ENCODE results near the gene MYOF.
"Not testable (repeated sequence)": the region's sequence is repeated elsewhere in the genome, so short reads cannot be mapped to it uniquely, and the experiment has no call there.

Gene MYOF

DNA sequence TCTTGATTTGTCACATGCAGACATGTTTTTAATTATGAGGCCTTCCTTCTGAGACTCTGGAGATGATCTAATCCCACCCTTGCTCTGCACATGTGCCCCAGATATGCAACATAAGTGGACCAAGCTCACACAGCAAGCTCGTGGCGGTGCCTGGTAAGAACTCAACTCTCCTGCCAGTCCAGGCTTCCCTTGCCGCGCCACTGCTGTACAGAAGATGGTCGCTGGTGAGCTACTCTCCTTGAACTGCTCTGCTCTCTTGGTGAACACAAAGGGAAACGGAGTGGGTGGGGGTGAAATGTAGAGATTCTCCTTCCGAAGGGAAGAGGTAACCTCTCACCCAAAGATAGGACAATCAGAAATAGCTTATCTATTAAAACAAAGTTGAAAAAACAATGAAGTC, 25.7 kb downstream of the MYOF start:
- DNase-seq = no peak

DNA sequence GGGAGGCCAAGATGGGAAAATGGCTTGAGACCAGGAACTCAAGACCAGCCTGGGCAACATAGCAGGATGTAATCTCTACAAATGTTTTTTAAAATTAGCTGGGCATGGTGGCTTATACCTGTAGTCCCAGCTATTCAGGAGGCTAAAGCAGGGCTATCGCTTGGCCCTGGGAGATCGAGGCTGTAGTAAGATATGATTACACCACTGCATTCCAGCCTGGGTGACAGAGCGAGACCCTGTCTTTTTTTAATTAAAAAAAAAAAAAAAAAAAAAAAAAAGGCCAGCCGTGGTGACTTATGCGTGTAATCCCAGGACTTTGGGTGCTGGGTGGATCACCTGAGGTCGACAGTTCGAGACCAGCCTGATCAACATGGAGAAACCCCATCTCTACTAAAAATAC, 27.4 kb downstream of the MYOF start:
- no peak for DNase-seq

- DNase-seq = no peak
Observed at GRCh38 chr10:93454146-93454545, 28.0 kb downstream of the MYOF start.

DNA sequence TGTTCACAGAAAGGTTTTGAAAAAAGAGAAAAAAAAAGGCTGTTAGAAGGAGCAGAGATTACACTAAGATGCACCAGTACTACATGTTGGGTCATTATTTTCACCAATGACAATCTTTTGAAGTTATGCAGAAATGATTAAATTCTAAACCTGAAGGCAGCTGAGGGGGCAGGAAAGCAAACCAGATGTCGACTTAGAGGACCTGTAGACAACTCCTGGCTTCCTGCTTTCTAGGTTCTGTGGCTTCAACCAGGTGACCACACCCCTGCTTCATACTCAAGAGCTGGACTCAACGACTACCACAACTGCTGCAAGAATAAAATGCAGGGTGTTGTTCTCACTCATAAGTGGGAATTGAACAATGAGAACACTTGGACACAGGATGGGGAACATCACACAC, 30.0 kb downstream of the MYOF start:
- DNase-seq = peak; percentile 42

- DNase-seq = no peak
Observed at GRCh38 chr10:93451244-93451947, 30.7 kb downstream of the MYOF start.

- DNase-seq = no peak
Observed at GRCh38 chr10:93447970-93448369, 34.2 kb downstream of the MYOF start.

GRCh38 chr10:93447019-93447418, 35.1 kb downstream of the MYOF start:
- DNase-seq = no peak

- no peak for DNase-seq
Observed at GRCh38 chr10:93445978-93446720, 36.0 kb downstream of the MYOF start.

GRCh38 chr10:93445097-93445960, 36.8 kb downstream of the MYOF start:
- DNase-seq = no peak

DNA sequence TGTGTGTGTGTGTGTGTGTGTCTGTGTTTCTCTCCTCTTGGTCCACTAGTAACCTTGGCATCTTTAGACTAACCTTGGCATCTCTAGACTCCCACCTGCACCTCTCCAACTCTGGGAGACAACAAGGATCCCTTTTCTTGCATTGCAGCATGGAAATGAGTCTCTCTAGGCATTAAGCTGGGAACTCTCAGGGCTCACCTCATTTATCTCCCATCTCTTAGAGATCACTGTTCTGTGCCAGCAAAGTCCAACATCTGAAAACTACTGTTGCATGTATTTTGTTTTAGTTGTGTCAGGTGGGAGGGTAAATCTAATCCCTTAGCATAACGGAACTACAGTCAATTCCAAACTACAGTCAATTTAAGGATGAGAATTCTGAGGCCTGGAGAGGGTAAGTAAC, 38.7 kb downstream of the MYOF start:
- DNase-seq = no peak

GRCh38 chr10:93442721-93443120, 39.4 kb downstream of the MYOF start:
- DNase-seq = not testable (repeated sequence)

DNA sequence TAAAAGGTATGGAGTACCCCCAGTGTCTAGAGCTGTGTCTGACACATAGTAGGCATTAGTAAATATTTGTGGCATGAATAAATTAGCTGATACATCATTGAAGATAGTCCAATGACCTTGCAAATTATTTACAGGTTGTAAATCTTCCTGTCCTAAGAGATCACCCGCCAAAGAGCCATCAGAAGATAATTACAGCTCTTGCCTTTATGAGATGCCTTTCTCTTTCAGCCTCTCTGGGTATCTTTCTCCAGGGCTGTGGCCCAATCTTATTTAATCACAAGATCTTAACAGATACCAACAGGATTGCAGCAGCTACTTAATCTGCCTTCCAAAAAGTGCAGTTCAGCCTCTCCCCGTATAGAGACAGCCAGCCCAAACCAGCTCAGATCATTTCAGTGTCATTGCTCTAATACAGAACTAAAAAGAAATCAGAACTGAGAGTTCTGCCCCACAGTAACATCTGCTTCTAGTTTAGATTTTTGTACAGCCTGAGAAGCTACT, 41.5 kb downstream of the MYOF start:
- no peak for DNase-seq

- DNase-seq = no peak
Observed at GRCh38 chr10:93438613-93439253, 43.4 kb downstream of the MYOF start.

DNA sequence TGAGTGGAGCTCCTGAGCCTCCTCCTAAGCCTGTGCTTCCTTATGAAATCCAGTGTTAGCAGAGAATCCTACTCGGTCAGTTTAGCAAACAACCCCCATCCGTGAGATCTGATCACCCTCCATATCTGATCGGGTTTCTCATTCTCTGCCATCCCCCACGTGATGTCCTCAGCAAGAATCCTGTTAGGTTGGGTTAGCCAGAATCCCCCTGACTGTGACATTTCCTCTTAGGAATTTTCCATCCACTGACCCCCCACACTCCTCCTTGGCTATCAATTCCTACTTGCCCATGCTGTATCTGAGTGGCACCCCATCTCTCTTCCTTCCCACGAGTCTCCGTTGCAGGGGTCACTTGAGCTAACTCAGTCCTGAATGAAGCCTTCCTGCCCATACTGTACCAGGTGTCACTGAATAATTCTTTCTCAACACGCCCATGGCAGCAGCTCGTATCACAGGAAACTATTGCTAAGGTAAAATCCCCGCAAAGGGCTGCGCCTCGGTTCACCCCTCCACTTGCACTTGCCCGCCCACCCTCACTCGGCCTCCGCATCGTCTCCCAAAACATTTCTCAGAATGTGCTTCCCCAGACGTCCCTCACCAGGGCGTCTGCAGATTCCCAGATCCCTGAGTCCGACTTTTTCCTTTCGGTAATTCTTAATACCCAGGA, 44.1 kb downstream of the MYOF start:
- no peak for DNase-seq

- no peak for DNase-seq
Observed at GRCh38 chr10:93437086-93437945, 44.8 kb downstream of the MYOF start.

- DNase-seq = no peak
Observed at GRCh38 chr10:93436591-93437085, 45.5 kb downstream of the MYOF start.

DNA sequence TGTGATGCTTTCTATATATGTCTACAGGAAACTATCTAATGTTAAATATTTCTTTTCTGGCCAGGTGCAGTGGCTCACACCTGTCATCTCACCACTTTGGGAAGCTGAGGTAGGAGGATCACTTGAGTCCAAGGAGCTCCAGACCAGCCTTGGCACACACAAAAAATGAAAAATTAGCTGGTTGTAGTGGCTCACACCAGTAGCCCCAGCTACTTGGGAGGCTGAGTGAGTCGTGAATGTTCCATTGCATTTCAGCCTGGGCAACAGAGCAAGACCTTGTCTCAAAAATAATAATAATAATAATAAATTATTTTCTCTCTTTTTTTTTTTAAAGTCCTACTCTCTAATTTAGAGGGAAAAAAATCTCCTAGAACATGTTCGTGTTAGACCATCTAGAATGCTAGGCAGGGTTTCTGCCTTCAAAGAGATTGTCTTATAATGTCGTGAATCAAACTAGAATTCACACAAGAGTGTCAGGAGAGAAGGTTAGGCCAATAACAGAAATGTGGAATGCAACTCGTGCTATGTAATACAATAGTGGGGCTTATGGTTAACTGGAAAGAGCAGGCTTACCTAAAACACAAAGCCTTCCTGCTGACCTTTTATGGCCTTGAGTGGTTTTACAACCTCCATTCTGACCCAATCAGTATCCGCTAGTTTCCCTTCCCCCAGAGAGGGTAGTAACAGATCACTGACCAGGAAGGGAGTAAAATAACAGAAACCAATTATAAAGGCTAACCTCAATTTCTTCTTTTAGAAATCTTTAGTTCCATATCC, 46.3 kb downstream of the MYOF start:
- no peak for DNase-seq

DNA sequence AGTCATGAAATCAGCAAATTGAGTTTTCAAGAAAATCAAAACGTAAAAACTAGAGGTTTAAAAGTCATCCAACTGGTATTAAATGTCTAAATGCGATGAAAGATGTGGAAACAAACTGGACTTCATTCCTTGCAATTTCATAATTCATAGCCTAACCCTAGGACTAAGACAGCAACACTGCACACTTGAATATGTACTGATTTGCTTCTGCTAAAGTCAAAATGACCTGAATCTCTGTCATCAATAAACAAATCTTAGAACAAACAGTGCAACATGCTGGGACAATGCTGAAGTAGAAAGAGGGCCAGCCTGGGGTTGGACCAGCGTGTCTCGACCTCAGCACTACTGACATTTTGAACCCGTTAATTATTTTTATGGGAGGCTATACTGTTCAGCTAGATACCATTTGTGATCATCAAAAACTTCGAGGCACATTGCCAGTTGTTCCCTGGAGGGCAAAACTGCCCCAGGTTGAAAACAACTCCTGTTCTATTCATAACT, 47.1 kb downstream of the MYOF start:
- DNase-seq = no peak

GRCh38 chr10:93431361-93431760, 50.8 kb downstream of the MYOF start:
- no peak for DNase-seq

- no peak for DNase-seq
Observed at GRCh38 chr10:93425861-93426260, 56.3 kb downstream of the MYOF start.
